Kidney epithelial cell (primary cell): ENCODE results near the gene QTRT2. TPM values are rescaled to one million over a fixed set of nuclear protein-coding genes. Genes with fewer than 3 reads are reported as not detected.

Experiments used
- DNase-seq: peaks from one replicate; pipeline ENCODE4 v3.0.0-alpha.2; 2010; ENCODE audit warnings: low read depth
- H3K27me3 ChIP-seq: 2 replicates; pipeline ENCODE4 v1.6.0; 2011; ENCODE audit warnings: low read length; ENCODE audit not compliant: control insufficient read depth, insufficient read depth
- H3K36me3 ChIP-seq: 2 replicates; pipeline ENCODE4 v1.5.1; 2011; ENCODE audit warnings: low read length; ENCODE audit not compliant: control insufficient read depth, insufficient read depth
- H3K4me3 ChIP-seq: 2 replicates; pipeline ENCODE4 v1.5.1; 2011; ENCODE audit warnings: low read depth, mild to moderate bottlenecking, control low read depth, low read length
- total RNA-seq: library from RNA; depleted of rRNA; stranded (reverse); fragments of >200 nt; gene quantifications from 2 replicates; pipeline ENCODE4 v1.2.3, GENCODE V29; 2015
- TF ChIP-seq, protein P1 (sequence below): IDR thresholded peaks from 2 replicates; pipeline ENCODE4 v1.5.1; 2011; ENCODE audit warnings: mild to moderate bottlenecking, moderate library complexity, low read length, control low read depth, inconsistent platforms; ENCODE audit not compliant: insufficient read depth, poor library complexity, severe bottlenecking

Gene QTRT2
- total RNA-seq, 1 donor from 2014 or later, result 30.1 TPM

- no peak overlapping the region for H3K4me3 ChIP-seq
- no peaks in the 10 kb centered on the region for H3K27me3 ChIP-seq
- no peak for DNase-seq
- TF ChIP-seq, protein P1, sequence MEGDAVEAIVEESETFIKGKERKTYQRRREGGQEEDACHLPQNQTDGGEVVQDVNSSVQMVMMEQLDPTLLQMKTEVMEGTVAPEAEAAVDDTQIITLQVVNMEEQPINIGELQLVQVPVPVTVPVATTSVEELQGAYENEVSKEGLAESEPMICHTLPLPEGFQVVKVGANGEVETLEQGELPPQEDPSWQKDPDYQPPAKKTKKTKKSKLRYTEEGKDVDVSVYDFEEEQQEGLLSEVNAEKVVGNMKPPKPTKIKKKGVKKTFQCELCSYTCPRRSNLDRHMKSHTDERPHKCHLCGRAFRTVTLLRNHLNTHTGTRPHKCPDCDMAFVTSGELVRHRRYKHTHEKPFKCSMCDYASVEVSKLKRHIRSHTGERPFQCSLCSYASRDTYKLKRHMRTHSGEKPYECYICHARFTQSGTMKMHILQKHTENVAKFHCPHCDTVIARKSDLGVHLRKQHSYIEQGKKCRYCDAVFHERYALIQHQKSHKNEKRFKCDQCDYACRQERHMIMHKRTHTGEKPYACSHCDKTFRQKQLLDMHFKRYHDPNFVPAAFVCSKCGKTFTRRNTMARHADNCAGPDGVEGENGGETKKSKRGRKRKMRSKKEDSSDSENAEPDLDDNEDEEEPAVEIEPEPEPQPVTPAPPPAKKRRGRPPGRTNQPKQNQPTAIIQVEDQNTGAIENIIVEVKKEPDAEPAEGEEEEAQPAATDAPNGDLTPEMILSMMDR, result no peak
- no peaks in the 10 kb centered on the region for H3K36me3 ChIP-seq
These were observed 21.6 kb upstream of the QTRT2 start for GRCh38 chr3:114034787-114035545.

DNA sequence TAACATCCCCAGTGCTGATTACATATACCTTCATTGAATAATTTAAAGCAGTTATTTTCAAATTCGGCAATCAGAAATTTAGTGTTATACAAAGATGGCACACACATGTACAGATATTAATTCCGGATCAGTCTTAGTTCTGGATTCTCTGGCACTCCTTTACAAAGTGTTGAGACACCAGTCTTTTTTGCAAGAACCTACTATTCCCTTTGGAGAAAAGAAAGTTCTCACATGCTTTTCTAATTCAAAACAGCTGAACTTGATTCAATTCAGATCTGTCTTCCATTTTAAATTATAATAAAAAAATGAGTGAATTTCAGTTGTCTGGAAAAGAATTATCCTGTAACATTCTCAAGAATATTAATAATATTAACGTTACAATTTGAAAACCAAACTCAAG, 20.6 kb upstream of the QTRT2 start:
- no peak overlapping the region for H3K4me3 ChIP-seq
- H3K36me3 ChIP-seq, result no peaks in the 10 kb centered on the region
- H3K27me3 ChIP-seq, result no peaks in the 10 kb centered on the region
- TF ChIP-seq, protein P1, result no peak
- no peak for DNase-seq

GRCh38 chr3:114043205-114043604, 13.3 kb upstream of the QTRT2 start:
- H3K4me3 ChIP-seq, result no peak overlapping the region
- H3K27me3 ChIP-seq, result no peaks in the 10 kb centered on the region
- H3K36me3 ChIP-seq, result no peaks in the 10 kb centered on the region
- TF ChIP-seq, protein P1, result no peak
- DNase-seq, result no peak

- Histone ChIP-seq H3K27me3 (no peaks in the 10 kb centered on the region), H3K36me3 (no peaks in the 10 kb centered on the region), H3K4me3 (no peak overlapping the region)
- no peak for DNase-seq
- TF ChIP-seq, protein P1, result no peak
These were observed 4.3 kb upstream of the QTRT2 start for GRCh38 chr3:114052216-114052615.

GRCh38 chr3:114057011-114057347, 442 bp downstream of the QTRT2 start:
- H3K36me3 ChIP-seq, result no peaks in the 10 kb centered on the region
- no peak for DNase-seq
- H3K4me3 ChIP-seq, result peak overlapping the region; percentile 88
- TF ChIP-seq, protein P1, result no peak
- H3K27me3 ChIP-seq, result no peaks in the 10 kb centered on the region

DNA sequence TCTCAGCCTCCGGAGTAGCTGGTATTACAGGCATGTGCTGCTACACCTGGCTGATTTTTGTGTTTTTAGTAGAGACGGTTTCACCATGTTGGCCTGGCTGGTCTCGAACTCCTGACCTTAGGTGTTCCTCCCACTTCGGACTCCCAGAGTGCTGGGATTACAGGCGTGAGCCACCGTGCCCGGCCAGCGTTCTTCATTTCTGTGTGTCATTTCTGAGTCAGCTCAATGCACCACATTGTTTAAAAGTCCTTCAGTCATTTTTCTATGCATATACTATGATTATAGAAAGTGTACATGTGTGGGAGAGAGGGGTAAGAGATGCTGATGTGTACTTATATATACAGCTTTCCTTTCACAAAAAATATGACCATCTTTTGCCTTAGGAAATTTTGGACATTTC, 2.1 kb downstream of the QTRT2 start:
- TF ChIP-seq, protein P1, result no peak
- DNase-seq, result no peak
- Histone ChIP-seq H3K27me3 (no peaks in the 10 kb centered on the region), H3K4me3 (no peak overlapping the region), H3K36me3 (no peaks in the 10 kb centered on the region)
